Mucosa of stomach (tissue), 1 donor: ENCODE data around the gene ZNF175.

ENCODE experiments used
- H3K27me3 ChIP-seq: one replicate; pipeline ENCODE4 v1.7.0; 2013; ENCODE audit warnings: mild to moderate bottlenecking, low read length; ENCODE audit not compliant: control insufficient read depth, insufficient read depth
- H3K36me3 ChIP-seq: one replicate; pipeline ENCODE4 v1.7.0; 2013; ENCODE audit warnings: low read length; ENCODE audit not compliant: control insufficient read depth, insufficient read depth
- H3K4me1 ChIP-seq: one replicate; pipeline ENCODE4 v1.7.0; 2013; ENCODE audit warnings: mild to moderate bottlenecking, low read length; ENCODE audit not compliant: control insufficient read depth, insufficient read depth
- H3K4me3 ChIP-seq: one replicate; pipeline ENCODE4 v1.7.0; 2013; ENCODE audit warnings: low read length
- H3K9ac ChIP-seq: one replicate; pipeline ENCODE4 v1.7.0; 2013; ENCODE audit warnings: mild to moderate bottlenecking, low read length, moderate library complexity
- H3K9me3 ChIP-seq: one replicate; pipeline ENCODE4 v1.7.0; 2013; ENCODE audit warnings: mild to moderate bottlenecking, low read length, moderate library complexity; ENCODE audit not compliant: control insufficient read depth
- donor health status: Pancreatic carcinoma.

The ZNF175 gene

GRCh38 chr19:51570962-51571575 lies at the start of gene ZNF175:
Gene ZNF175, plus strand, starts transcription at chr19:51571283. Its CDS starts 2,047 bp downstream, at chr19:51573330.
- Histone ChIP-seq H3K9me3 (no peaks in the 10 kb centered on the region), H3K27me3 (no peaks in the 10 kb centered on the region), H3K9ac (peak within 1 kb of the TSS; percentile 74), H3K4me1 (peaks cover 6% of the 10 kb centered on the region), H3K36me3 (no peaks in the 10 kb centered on the region), H3K4me3 (peak within 1 kb of the TSS; percentile 62)

GRCh38 chr19:51521357-51521756 lies 49.7 kb upstream of the ZNF175 start:
- no peaks in the 10 kb centered on the region for H3K9me3 ChIP-seq
- H3K4me3 ChIP-seq = no peak overlapping the region
- H3K36me3 ChIP-seq = no peaks in the 10 kb centered on the region
- no peak overlapping the region for H3K9ac ChIP-seq
- H3K27me3 ChIP-seq = no peaks in the 10 kb centered on the region
- H3K4me1 ChIP-seq = no peaks in the 10 kb centered on the region

GRCh38 chr19:51521781-51522180 lies 49.3 kb upstream of the ZNF175 start:
- no peak overlapping the region for H3K4me3 ChIP-seq
- H3K27me3 ChIP-seq = no peaks in the 10 kb centered on the region
- H3K9ac ChIP-seq = no peak overlapping the region
- H3K4me1 ChIP-seq = no peaks in the 10 kb centered on the region
- no peaks in the 10 kb centered on the region for H3K9me3 ChIP-seq
- no peaks in the 10 kb centered on the region for H3K36me3 ChIP-seq

- Histone ChIP-seq H3K27me3 (no peaks in the 10 kb centered on the region), H3K36me3 (no peaks in the 10 kb centered on the region), H3K4me3 (no peak overlapping the region), H3K9me3 (no peaks in the 10 kb centered on the region), H3K4me1 (no peaks in the 10 kb centered on the region), H3K9ac (no peak overlapping the region)
These were observed 46.3 kb upstream of the ZNF175 start for GRCh38 chr19:51524666-51525264.

- Histone ChIP-seq H3K4me3 (no peak overlapping the region), H3K27me3 (no peaks in the 10 kb centered on the region), H3K36me3 (no peaks in the 10 kb centered on the region), H3K9ac (no peak overlapping the region), H3K4me1 (no peaks in the 10 kb centered on the region), H3K9me3 (no peaks in the 10 kb centered on the region)
These were observed 45.4 kb upstream of the ZNF175 start for GRCh38 chr19:51525651-51526050.

GRCh38 chr19:51529301-51529700 lies 41.8 kb upstream of the ZNF175 start:
- H3K27me3 ChIP-seq = no peaks in the 10 kb centered on the region
- H3K4me1 ChIP-seq = no peaks in the 10 kb centered on the region
- H3K4me3 ChIP-seq = no peak overlapping the region
- no peaks in the 10 kb centered on the region for H3K36me3 ChIP-seq
- H3K9ac ChIP-seq = no peak overlapping the region
- no peaks in the 10 kb centered on the region for H3K9me3 ChIP-seq

- no peaks in the 10 kb centered on the region for H3K4me1 ChIP-seq
- no peaks in the 10 kb centered on the region for H3K27me3 ChIP-seq
- no peaks in the 10 kb centered on the region for H3K36me3 ChIP-seq
- H3K9ac ChIP-seq = no peak overlapping the region
- H3K9me3 ChIP-seq = no peaks in the 10 kb centered on the region
- no peak overlapping the region for H3K4me3 ChIP-seq
These were observed 40.5 kb upstream of the ZNF175 start for GRCh38 chr19:51530616-51531015.

- Histone ChIP-seq H3K9ac (no peak within 1 kb of the TSS), H3K4me3 (no peak within 1 kb of the TSS), H3K9me3 (no peaks in the 10 kb centered on the region), H3K4me1 (no peaks in the 10 kb centered on the region), H3K36me3 (no peaks in the 10 kb centered on the region), H3K27me3 (no peaks in the 10 kb centered on the region)
These were observed 39.5 kb upstream of the ZNF175 start, which contains the start of gene SIGLEC6 for GRCh38 chr19:51531349-51532315. Gene SIGLEC6, minus strand, starts transcription at chr19:51531670. Its CDS starts 22 bp downstream, at chr19:51531648.

- Histone ChIP-seq H3K36me3 (no peaks in the 10 kb centered on the region), H3K9me3 (no peaks in the 10 kb centered on the region), H3K4me3 (no peak overlapping the region), H3K4me1 (no peaks in the 10 kb centered on the region), H3K9ac (no peak overlapping the region), H3K27me3 (peaks cover 12% of the 10 kb centered on the region)
These were observed 35.5 kb upstream of the ZNF175 start for GRCh38 chr19:51535535-51535934.

GRCh38 chr19:51539821-51540366 lies 31.2 kb upstream of the ZNF175 start:
- H3K9me3 ChIP-seq = no peaks in the 10 kb centered on the region
- no peak overlapping the region for H3K4me3 ChIP-seq
- no peak overlapping the region for H3K9ac ChIP-seq
- peaks cover 33% of the 10 kb centered on the region for H3K27me3 ChIP-seq
- H3K36me3 ChIP-seq = no peaks in the 10 kb centered on the region
- no peaks in the 10 kb centered on the region for H3K4me1 ChIP-seq

GRCh38 chr19:51541458-51542357 lies 29.4 kb upstream of the ZNF175 start:
- no peak overlapping the region for H3K4me3 ChIP-seq

More at GRCh38 chr19:51541458-51542357, 29.4 kb upstream of the ZNF175 start:
- Histone ChIP-seq H3K4me1 (no peaks in the 10 kb centered on the region), H3K9me3 (no peaks in the 10 kb centered on the region), H3K9ac (no peak overlapping the region), H3K27me3 (peaks cover 33% of the 10 kb centered on the region), H3K36me3 (no peaks in the 10 kb centered on the region)
